ENCODE results near the gene MIA.

GRCh38 chr19:40750058-40750873 is 25.1 kb upstream of the MIA start, which contains the start of gene ACTMAP:
- no peak for TF ChIP-seq POLR2A (IDR thresholded peaks at IDR 0.05; ENCODE audit: low read length)
- no peak for TF ChIP-seq GATA1 (IDR thresholded peaks at IDR 0.05; ENCODE audit: low read depth, low read length)

Measured in erythroblast (primary cell).